Rectal smooth muscle tissue (tissue), 1 donor: ENCODE data around the gene RHOF.
"Not testable (repeated sequence)": the region's sequence is repeated elsewhere in the genome, so short reads cannot be mapped to it uniquely, and the experiment has no call there.

Experiments
- H3K27ac ChIP-seq: one replicate; pipeline ENCODE4 v1.7.0; 2013; ENCODE audit warnings: low read depth, low read length, inconsistent platforms
- H3K27me3 ChIP-seq: one replicate; pipeline ENCODE4 v1.7.0; 2013; ENCODE audit warnings: low read length; ENCODE audit not compliant: control insufficient read depth, insufficient read depth
- H3K36me3 ChIP-seq: one replicate; pipeline ENCODE4 v1.7.0; 2013; ENCODE audit warnings: low read length; ENCODE audit not compliant: control insufficient read depth, insufficient read depth
- H3K4me1 ChIP-seq: one replicate; pipeline ENCODE4 v1.7.0; 2013; ENCODE audit warnings: low read length; ENCODE audit not compliant: control insufficient read depth, insufficient read depth
- H3K4me3 ChIP-seq: one replicate; pipeline ENCODE4 v1.7.0; 2013; ENCODE audit warnings: low read length
- H3K9ac ChIP-seq: one replicate; pipeline ENCODE4 v1.7.0; 2013; ENCODE audit warnings: low read length

Gene RHOF

GRCh38 chr12:121791671-121792551 lies 1.6 kb downstream of the RHOF start:
- H3K4me3 ChIP-seq = peak overlapping the region; percentile 51
- H3K27ac ChIP-seq = no peak overlapping the region
- H3K4me1 ChIP-seq = peaks cover 21% of the 10 kb centered on the region
- no peak overlapping the region for H3K9ac ChIP-seq
- H3K36me3 ChIP-seq = peaks cover 5% of the 10 kb centered on the region
- no peaks in the 10 kb centered on the region for H3K27me3 ChIP-seq

GRCh38 chr12:121790785-121791184 lies 2.7 kb downstream of the RHOF start:
- not testable (repeated sequence) for H3K36me3 ChIP-seq, H3K4me3 ChIP-seq, H3K9ac ChIP-seq, H3K27me3 ChIP-seq, H3K27ac ChIP-seq
- peaks cover 13% of the 10 kb centered on the region for H3K4me1 ChIP-seq

GRCh38 chr12:121789800-121790728 lies 3.4 kb downstream of the RHOF start:
- Histone ChIP-seq H3K9ac (no peak overlapping the region), H3K27me3 (no peaks in the 10 kb centered on the region), H3K27ac (no peak overlapping the region), H3K4me3 (peak overlapping the region; percentile 37), H3K4me1 (peaks cover 6% of the 10 kb centered on the region), H3K36me3 (peaks cover 3% of the 10 kb centered on the region)

- Histone ChIP-seq H3K36me3 (peaks cover 3% of the 10 kb centered on the region), H3K4me3 (no peak overlapping the region), H3K27ac (no peak overlapping the region), H3K27me3 (no peaks in the 10 kb centered on the region), H3K4me1 (peaks cover under 1% of the 10 kb centered on the region), H3K9ac (no peak overlapping the region)
Observed at GRCh38 chr12:121789233-121789781, 4.2 kb downstream of the RHOF start.

GRCh38 chr12:121788176-121788818 lies 5.2 kb downstream of the RHOF start:
- H3K4me3 ChIP-seq = no peak overlapping the region
- no peak overlapping the region for H3K9ac ChIP-seq
- H3K27me3 ChIP-seq = no peaks in the 10 kb centered on the region
- H3K4me1 ChIP-seq = no peaks in the 10 kb centered on the region
- H3K36me3 ChIP-seq = peaks cover 3% of the 10 kb centered on the region
- no peak overlapping the region for H3K27ac ChIP-seq

- Histone ChIP-seq H3K9ac (no peak overlapping the region), H3K4me3 (no peak overlapping the region), H3K4me1 (peaks cover 2% of the 10 kb centered on the region), H3K27me3 (no peaks in the 10 kb centered on the region), H3K27ac (no peak overlapping the region), H3K36me3 (peaks cover 3% of the 10 kb centered on the region)
Observed at GRCh38 chr12:121787063-121788025, 6.1 kb downstream of the RHOF start.

- no peaks in the 10 kb centered on the region for H3K27me3 ChIP-seq
- H3K9ac ChIP-seq = no peak overlapping the region
- no peak overlapping the region for H3K4me3 ChIP-seq
- peaks cover 3% of the 10 kb centered on the region for H3K36me3 ChIP-seq
- H3K4me1 ChIP-seq = peaks cover 4% of the 10 kb centered on the region
- no peak overlapping the region for H3K27ac ChIP-seq
Observed at GRCh38 chr12:121786440-121786825, 7.1 kb downstream of the RHOF start.

- H3K9ac ChIP-seq = no peak overlapping the region
- no peak overlapping the region for H3K27ac ChIP-seq
- H3K4me3 ChIP-seq = no peak overlapping the region
- H3K27me3 ChIP-seq = no peaks in the 10 kb centered on the region
- no peaks in the 10 kb centered on the region for H3K36me3 ChIP-seq
- peaks cover 4% of the 10 kb centered on the region for H3K4me1 ChIP-seq
Observed at GRCh38 chr12:121784460-121784859, 9.0 kb downstream of the RHOF start.

- H3K4me3 ChIP-seq = no peak overlapping the region
- H3K27ac ChIP-seq = no peak overlapping the region
Observed at GRCh38 chr12:121783766-121784165, 9.7 kb downstream of the RHOF start.

GRCh38 chr12:121781998-121782979 lies 11.2 kb downstream of the RHOF start:
- Histone ChIP-seq H3K4me3 (peak overlapping the region; percentile 16), H3K4me1 (peaks cover 4% of the 10 kb centered on the region), H3K27me3 (no peaks in the 10 kb centered on the region), H3K9ac (no peak overlapping the region), H3K27ac (peak overlapping the region; percentile 75), H3K36me3 (peaks cover 2% of the 10 kb centered on the region)

More at GRCh38 chr12:121783766-121784165, 9.7 kb downstream of the RHOF start:
- Histone ChIP-seq H3K36me3 (no peaks in the 10 kb centered on the region), H3K27me3 (no peaks in the 10 kb centered on the region), H3K9ac (no peak overlapping the region), H3K4me1 (peaks cover 4% of the 10 kb centered on the region)
